PC-9 (cell line): ENCODE measurements around the gene LACRT. TPM values are rescaled to one million over a fixed set of nuclear protein-coding genes. Genes with fewer than 3 reads are reported as not detected.

ENCODE experiments used
- BruUV-seq: library from RNA; stranded (reverse); fragments of 400-500 nt; replicated peaks from 2 replicates; lab custom pipeline; 2021; lab: Mats Ljungman, UMichigan
- CTCF ChIA-PET: fragments of 300-600 bp; sonication (Branson Sonifier 250); formaldehyde crosslinking; loops from one replicate; lab custom pipeline; 2022; ENCODE audit warnings: antibody characterized with exemption; lab: Charles Lee
- POLR2A ChIA-PET: fragments of 300-600 bp; sonication (Branson Sonifier 250); formaldehyde crosslinking; loops from one replicate; lab custom pipeline; 2022; ENCODE audit warnings: antibody characterized with exemption; ENCODE audit not compliant: unreplicated experiment; lab: Charles Lee
- DNase-seq, 2 experiments: peaks; one replicate each; pipeline versions ENCODE4 v3.0.0 to v3.0.0-alpha.2; 2015 to 2022; ENCODE audit warnings: mixed read lengths in 1 of 2
- H2AFZ ChIP-seq: fragments of 200-600 bp; sonication (generic); 2 replicates; pipeline ENCODE4 v1.8.1; 2017; ENCODE audit warnings: antibody characterized with exemption
- H3F3A ChIP-seq: fragments of 200-600 bp; sonication (generic); 2 replicates; pipeline ENCODE4 v1.8.1; 2017; ENCODE audit warnings: antibody characterized with exemption, mild to moderate bottlenecking, low read depth; ENCODE audit not compliant: insufficient read depth
- H3K27ac ChIP-seq: fragments of 200-600 bp; sonication (generic); 2 replicates; pipeline ENCODE4 v1.6.1; 2016; ENCODE audit warnings: mixed run types
- H3K27me3 ChIP-seq: fragments of 200-600 bp; sonication (generic); 2 replicates; pipeline ENCODE4 v1.6.1; 2016; ENCODE audit warnings: low read depth, mixed run types; ENCODE audit not compliant: insufficient read depth
- H3K36me3 ChIP-seq: fragments of 200-600 bp; sonication (generic); 2 replicates; pipeline ENCODE4 v1.6.1; 2016; ENCODE audit warnings: low read depth, mixed run types
- H3K4me1 ChIP-seq: fragments of 200-600 bp; sonication (generic); replicated peaks from 2 replicates; pipeline ENCODE4 v1.6.1; 2016; ENCODE audit warnings: mixed run types; ENCODE audit not compliant: insufficient read depth
- H3K4me2 ChIP-seq: fragments of 200-600 bp; sonication (generic); 2 replicates; pipeline ENCODE4 v1.6.1; 2017; ENCODE audit warnings: mixed run types
- H3K4me3 ChIP-seq: fragments of 200-600 bp; sonication (generic); 2 replicates; pipeline ENCODE4 v1.6.1; 2016; ENCODE audit warnings: mixed run types
- H3K79me2 ChIP-seq: fragments of 200-600 bp; sonication (generic); 2 replicates; pipeline ENCODE4 v1.6.1; 2017; ENCODE audit warnings: low read depth, mixed run types
- H3K9me2 ChIP-seq: fragments of 200-600 bp; sonication (generic); 2 replicates; pipeline ENCODE4 v1.8.1; 2017; ENCODE audit warnings: mild to moderate bottlenecking; ENCODE audit not compliant: insufficient read depth
- H3K9me3 ChIP-seq: fragments of 200-600 bp; sonication (generic); 2 replicates; pipeline ENCODE4 v1.8.1; 2016; ENCODE audit warnings: low read depth; ENCODE audit not compliant: insufficient read depth
- H4K20me1 ChIP-seq: fragments of 200-600 bp; sonication (generic); 2 replicates; pipeline ENCODE4 v1.8.1; 2017; ENCODE audit not compliant: insufficient read depth
- CTCF ChIP-seq: fragments of 200-600 bp; sonication (generic); conservative IDR thresholded peaks from 2 replicates; pipeline ENCODE4 v1.6.1; 2017; ENCODE audit warnings: mixed run types, antibody characterized with exemption, mild to moderate bottlenecking, moderate library complexity
- EZH2 ChIP-seq: fragments of 200-600 bp; sonication (generic); IDR thresholded peaks from 2 replicates; pipeline ENCODE4 v1.8.0; 2017; ENCODE audit warnings: antibody characterized with exemption, low read depth
- intact Hi-C: fragments of 100-400 bp; cut with micrococcal nuclease; formaldehyde crosslinking; loops from one replicate; pipeline ENCODE4 v1.10.0; 2022; ENCODE audit not compliant: unreplicated experiment
- total RNA-seq: library from RNA; stranded (reverse); gene quantifications from 2 replicates; pipeline ENCODE4 v1.2.3, GENCODE V29; 2021

LACRT gene
- total RNA-seq, 1 experiment from 2014 or later = not detected

- ChIA-PET CTCF (no interaction called here), POLR2A (no interaction called here)
- Histone ChIP-seq H3K4me2 (no peak overlapping the region), H3K4me1 (no peaks in the 10 kb centered on the region), H3K9me2 (no peaks in the 10 kb centered on the region), H3K27me3 (peaks cover 52% of the 10 kb centered on the region), H3F3A (no peaks in the 10 kb centered on the region), H3K9me3 (no peaks in the 10 kb centered on the region), H2AFZ (no peak overlapping the region), H3K79me2 (no peaks in the 10 kb centered on the region), H3K27ac (no peak overlapping the region), H4K20me1 (no peaks in the 10 kb centered on the region), H3K36me3 (no peaks in the 10 kb centered on the region), H3K4me3 (no peak overlapping the region)
- TF ChIP-seq EZH2 (no peak), CTCF (no peak)
- intact Hi-C loops = no loop called here
- no TSS peak for BruUV-seq
- DNase-seq = no peak
Observed at GRCh38 chr12:54616933-54617680, 17.6 kb downstream of the LACRT start.

DNA sequence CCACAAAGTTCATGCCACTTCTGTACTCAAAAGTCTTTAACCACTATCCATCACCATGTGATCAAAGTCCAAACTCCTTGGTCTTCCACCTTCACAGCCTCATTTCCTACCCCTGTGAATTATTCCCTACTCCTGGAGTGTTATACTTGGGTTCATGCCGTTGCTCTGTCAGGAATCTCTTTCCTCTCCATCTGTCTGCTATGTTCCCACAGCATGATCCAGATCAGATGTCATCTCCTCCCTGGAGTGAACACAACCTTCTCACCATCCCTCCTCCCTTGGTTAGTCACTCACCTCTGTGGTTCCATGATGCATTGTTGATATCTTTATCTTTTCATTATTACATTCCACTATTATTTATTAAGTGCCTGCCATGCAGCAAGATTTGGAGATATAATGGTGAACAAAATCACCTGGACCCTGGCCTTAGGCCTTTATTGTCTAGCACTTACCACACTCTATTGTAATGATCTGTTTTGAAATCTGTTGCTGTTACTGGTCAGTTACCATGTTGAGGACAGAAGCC, 22.4 kb downstream of the LACRT start:
- CTCF ChIA-PET = no interaction called here
- TF ChIP-seq EZH2 = no peak
- TF ChIP-seq CTCF = no peak
- no peak overlapping the region for H3K27ac ChIP-seq
- H3K9me3 ChIP-seq = no peaks in the 10 kb centered on the region
- H3K27me3 ChIP-seq = peaks cover 57% of the 10 kb centered on the region
- no peaks in the 10 kb centered on the region for H3K79me2 ChIP-seq
- H3K36me3 ChIP-seq = no peaks in the 10 kb centered on the region
- no peak overlapping the region for H3K4me3 ChIP-seq
- H3K4me2 ChIP-seq = no peak overlapping the region
- H3K9me2 ChIP-seq = no peaks in the 10 kb centered on the region
- no peaks in the 10 kb centered on the region for H4K20me1 ChIP-seq
- no peaks in the 10 kb centered on the region for H3K4me1 ChIP-seq
- intact Hi-C loops = no loop called here
- no peak overlapping the region for H2AFZ ChIP-seq
- H3F3A ChIP-seq = no peaks in the 10 kb centered on the region
- no TSS peak for BruUV-seq
- POLR2A ChIA-PET = no interaction called here
- no peak for DNase-seq

- Histone ChIP-seq H3K4me3 (no peak overlapping the region), H4K20me1 (no peaks in the 10 kb centered on the region), H3K79me2 (no peaks in the 10 kb centered on the region), H2AFZ (no peak overlapping the region), H3F3A (no peaks in the 10 kb centered on the region), H3K4me1 (no peaks in the 10 kb centered on the region), H3K27ac (no peak overlapping the region), H3K36me3 (no peaks in the 10 kb centered on the region), H3K9me3 (no peaks in the 10 kb centered on the region), H3K27me3 (peaks cover 52% of the 10 kb centered on the region), H3K9me2 (no peaks in the 10 kb centered on the region), H3K4me2 (no peak overlapping the region)
- no peak for TF ChIP-seq CTCF
- TF ChIP-seq EZH2 = no peak
- CTCF ChIA-PET = no interaction called here
- DNase-seq = no peak
- no TSS peak for BruUV-seq
- POLR2A ChIA-PET = no interaction called here
- intact Hi-C loops = no loop called here
Observed at GRCh38 chr12:54611715-54612149, 23.0 kb downstream of the LACRT start.
